ENCODE data around the gene CLDN15.
A peak's percentile ranks its signal among the peaks of the same experiment; 100 is the strongest.
"Not testable (repeated sequence)": the region's sequence is repeated elsewhere in the genome, so short reads cannot be mapped to it uniquely, and the experiment has no call there.

Gene CLDN15, protein sequence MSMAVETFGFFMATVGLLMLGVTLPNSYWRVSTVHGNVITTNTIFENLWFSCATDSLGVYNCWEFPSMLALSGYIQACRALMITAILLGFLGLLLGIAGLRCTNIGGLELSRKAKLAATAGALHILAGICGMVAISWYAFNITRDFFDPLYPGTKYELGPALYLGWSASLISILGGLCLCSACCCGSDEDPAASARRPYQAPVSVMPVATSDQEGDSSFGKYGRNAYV

GRCh38 chr7:101237206-101238067, at the start of gene CLDN15:
TSS of gene CLDN15 (minus strand) at chr7:101237802. CDS start at chr7:101237581, 221 bp downstream.
- DNase-seq = no peak

DNA sequence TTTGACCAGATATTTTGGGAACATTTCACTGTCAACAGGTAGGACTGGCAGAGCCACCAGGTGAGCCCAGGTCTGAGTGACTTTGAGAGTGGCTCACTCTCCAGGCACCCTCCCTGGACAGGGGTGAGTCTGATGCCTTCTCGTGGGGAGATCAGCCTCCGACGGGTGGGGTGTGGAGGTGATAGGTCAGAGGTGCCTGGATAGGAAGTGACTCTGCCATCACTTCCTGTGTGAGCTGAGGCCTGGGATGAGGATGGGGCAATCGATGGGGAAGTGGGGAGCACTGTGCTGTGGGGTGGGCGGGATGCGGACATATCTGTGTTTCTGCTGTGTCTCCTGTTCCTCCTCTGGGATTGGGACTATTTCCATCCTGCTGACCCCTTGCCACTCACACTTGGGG, 49.4 kb upstream of the CLDN15 start:
- DNase-seq = no peak

GRCh38 chr7:101285880-101286279, 48.3 kb upstream of the CLDN15 start:
- DNase-seq = not testable (repeated sequence)

DNA sequence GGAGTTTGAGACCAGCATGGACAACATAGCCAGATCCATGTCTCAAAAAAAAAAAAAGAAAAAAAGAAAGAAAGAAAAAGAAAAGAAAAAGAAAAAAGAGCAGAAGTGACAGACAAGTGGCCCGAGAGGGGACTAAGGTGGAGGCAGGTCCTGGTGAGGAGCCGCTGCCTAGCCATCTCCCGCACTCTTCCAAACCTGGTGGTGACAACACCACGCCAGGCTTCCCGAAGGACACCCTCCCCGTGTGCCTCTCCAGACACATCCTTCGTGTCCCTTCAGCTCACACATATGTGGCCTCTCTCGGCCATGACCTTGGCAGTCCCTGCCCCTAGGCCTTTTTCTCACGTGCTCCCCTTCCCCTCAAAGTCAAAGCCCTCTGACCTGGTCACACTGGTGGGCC, 47.6 kb upstream of the CLDN15 start:
- no peak for DNase-seq

- not testable (repeated sequence) for DNase-seq
These were observed 43.3 kb upstream of the CLDN15 start for GRCh38 chr7:101280912-101281311.

DNA sequence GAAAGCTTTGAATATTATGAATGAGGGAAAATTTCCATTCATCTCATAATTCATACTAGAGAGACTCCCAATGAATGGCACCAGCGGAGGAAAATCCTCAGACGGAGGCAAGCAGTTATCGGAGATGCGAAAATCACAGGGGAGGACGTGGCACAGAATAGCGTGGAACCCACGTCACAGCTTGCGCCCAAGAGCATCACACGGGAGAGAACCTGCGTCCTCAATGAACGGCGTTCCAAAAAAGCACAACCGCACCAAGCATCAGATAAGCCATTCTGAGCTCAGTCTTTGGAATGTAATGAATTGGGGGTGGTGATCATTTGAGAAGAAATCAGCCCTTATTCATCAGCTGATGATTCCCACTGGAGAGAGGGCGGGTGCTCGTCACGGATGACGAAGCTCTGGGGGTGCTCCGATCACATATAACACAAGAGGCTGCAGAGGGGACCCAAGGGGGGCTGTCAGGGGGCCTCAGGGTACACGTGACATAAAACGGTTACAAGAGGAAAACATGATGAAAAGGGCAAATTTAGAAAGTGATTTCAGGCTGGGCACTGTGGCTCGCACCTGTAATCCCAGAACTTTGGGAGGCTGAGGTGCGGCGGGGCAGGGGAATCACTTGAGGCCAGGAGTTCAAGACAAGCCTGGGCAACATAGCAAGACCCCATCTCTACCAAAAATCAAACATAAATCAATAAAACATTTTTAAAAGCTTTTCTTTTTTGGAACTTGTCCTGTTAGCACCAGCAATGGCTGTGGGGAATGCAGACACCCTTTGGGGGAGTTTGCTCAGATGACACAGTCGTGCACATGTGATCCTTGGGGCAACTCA, 41.1 kb upstream of the CLDN15 start:
- DNase-seq = no peak

GRCh38 chr7:101277155-101277554, 39.6 kb upstream of the CLDN15 start:
- DNase-seq = no peak

DNA sequence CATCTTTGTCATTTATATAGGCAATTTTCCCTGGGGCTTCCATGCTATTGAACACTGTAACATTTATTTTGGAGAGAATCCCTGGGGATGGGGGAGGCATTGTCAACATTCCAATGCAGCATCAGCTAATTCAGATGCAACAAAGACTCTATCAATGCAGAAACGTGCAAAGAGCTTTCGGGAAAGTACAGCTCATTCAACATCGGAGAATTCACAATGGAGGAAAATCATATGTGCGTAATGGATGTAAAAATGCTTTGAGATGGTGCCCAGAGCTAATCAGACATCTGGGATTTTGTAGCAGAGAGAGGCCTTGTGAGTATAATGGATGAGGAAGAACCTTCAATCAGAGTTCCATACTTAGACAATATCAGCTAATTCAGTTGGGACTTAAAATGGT, 35.6 kb upstream of the CLDN15 start:
- DNase-seq = no peak

DNA sequence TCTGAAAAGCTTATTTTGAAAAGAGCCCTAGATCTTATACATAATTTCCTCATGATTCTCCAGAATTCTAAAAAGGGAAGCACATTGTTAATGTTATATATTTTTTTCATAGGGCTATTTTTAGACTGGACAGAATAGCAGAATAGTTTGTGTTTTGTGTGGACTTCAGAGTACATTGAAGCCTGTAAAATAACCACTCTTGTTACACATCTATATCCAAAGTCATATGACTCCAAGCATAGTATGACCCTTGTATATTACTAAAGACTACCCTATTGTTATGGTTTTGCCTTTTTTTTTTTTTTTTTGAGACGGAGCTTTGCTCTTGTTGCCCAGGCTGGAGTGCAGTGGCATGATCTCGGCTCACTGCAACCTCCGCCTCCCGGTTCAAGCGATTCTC, 33.4 kb upstream of the CLDN15 start:
- DNase-seq = no peak

- no peak for DNase-seq
These were observed 32.1 kb upstream of the CLDN15 start for GRCh38 chr7:101269664-101270063.

- no peak for DNase-seq
These were observed 28.3 kb upstream of the CLDN15 start for GRCh38 chr7:101265622-101266516.

- DNase-seq = not testable (repeated sequence)
These were observed 26.6 kb upstream of the CLDN15 start for GRCh38 chr7:101264102-101264706.

GRCh38 chr7:101258243-101258731, 20.7 kb upstream of the CLDN15 start:
- no peak for DNase-seq

GRCh38 chr7:101255796-101256195, 18.2 kb upstream of the CLDN15 start:
- no peak for DNase-seq

DNA sequence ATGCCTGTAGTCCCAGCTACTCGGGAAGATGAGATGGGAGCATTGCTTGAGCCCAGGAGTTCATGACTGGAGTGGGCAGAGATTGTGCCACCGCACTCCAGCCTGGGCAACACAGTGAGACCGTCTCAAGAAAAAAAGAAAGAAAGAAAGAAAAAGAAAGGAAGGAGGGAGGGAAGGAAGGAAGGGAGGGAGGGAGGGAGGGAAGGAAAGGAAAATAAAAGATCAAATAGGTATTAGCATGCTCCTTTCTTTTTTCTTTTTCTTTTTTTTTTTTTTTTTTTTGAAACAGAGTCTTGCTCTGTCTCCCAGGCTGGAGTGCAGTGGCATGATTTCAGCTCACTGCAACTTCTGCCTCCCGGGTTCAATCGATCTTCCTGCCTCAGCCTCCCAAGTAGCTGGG, 15.6 kb upstream of the CLDN15 start:
- not testable (repeated sequence) for DNase-seq

DNA sequence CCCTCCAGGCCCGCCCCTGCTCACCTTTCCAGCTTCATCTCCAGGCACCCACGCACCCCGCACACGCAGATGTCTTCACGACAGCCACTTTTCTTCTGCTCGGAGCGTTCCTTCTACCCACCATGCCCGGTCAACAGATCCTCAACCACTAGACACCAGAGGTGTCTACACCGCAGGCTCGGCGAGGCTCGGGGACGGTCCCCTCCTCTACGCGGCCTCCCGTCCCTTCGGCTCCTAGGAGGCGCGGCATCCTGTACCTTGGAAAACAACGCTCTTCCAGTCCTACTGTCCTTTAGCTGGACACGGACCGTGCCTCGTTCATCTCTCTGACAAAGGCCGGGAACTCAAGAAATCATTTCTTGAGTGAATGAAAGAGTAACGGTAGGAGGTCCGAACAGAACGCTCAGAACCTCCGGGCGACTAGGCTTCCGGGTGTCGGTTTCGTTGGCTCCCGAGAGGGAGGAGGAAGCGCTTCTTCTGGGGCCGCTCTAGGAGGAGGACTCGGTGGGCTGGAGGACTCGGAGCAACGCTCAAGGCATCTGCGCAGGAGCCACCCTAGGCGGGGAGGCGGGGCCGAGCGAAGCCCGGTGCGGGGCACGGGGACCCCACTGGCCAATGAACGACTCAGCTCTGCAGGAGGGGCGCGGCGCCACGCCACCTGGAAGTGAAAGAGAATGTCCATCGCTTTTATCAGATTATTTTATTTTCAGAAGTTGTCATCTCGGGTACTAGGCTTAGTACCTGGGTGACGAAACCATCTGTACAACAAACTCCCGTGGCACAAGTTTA, 14.5 kb upstream of the CLDN15 start:
- peak; percentile 99 for DNase-seq

DNA sequence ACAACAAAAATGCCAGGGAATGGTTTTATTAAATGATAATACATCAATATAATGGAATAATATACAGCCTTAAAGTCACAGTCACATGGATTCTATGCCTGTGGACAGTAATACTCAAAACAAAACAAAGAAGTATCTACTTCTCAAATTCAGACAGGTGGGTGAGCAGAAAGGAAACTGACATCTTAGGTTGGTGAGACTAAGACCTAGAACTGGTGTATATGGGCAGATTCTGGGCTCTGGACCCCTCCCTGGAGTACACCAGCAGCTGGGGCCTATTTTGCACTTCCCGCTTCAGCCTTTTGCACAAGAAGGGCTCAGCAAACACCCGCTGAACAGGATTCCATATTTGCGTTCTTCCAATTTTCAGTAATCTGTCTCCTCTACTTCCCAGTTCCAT, 12.7 kb upstream of the CLDN15 start:
- no peak for DNase-seq

DNA sequence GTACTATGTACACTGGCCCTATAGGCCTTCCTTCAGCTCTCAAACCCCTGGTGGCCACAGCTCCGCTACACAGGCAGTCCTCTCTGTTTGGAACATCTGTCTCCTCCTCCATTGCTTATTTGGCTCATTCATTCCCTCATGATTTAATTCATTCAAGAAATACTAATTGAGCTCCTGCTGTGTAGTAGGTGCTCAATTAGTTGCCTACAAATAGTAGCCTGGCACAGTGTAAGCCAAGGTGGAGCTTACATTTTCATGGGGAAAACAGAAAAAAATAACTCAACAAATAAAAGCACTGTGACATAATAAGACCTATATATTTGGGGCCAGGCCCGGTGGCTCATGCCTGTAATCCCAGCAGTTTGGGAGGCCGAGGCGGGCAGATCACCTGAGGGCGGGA, 10.7 kb upstream of the CLDN15 start:
- no peak for DNase-seq

DNA sequence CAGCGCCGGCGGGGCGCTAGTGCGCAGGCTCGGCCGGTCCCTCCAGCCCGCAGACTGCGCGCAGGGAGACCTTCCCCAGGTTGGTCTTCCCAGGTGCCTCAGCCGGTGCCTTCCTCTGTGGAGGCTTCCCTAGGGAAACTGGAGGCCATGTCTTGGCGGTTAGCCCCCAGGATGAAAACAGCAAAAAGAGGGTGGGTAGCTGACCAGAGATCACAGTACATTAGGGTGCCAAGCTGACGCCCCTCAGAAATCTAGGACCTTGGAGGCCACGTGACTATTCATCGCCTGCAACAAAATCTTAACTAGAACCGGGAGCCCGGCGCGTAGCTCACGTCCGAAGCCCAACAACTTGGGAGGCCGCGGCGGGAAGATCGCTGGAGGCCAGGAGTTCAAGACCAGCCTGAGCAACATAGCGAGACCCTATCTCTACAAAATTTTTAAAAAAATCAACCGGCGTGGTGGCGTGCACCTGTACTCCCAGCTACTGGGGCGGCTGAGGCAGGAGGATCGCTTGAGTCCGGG, 7.6 kb upstream of the CLDN15 start:
- DNase-seq = no peak

GRCh38 chr7:101244375-101245146, 7.0 kb upstream of the CLDN15 start, which contains the start of gene FIS1:
TSS of gene FIS1 (minus strand) at chr7:101245081. CDS start at chr7:101245004, 77 bp downstream.
- peak; percentile 92 for DNase-seq
